ENCODE results near the gene HRCT1.
A peak's percentile ranks its signal among the peaks of the same experiment; 100 is the strongest.

The HRCT1 gene

DNA sequence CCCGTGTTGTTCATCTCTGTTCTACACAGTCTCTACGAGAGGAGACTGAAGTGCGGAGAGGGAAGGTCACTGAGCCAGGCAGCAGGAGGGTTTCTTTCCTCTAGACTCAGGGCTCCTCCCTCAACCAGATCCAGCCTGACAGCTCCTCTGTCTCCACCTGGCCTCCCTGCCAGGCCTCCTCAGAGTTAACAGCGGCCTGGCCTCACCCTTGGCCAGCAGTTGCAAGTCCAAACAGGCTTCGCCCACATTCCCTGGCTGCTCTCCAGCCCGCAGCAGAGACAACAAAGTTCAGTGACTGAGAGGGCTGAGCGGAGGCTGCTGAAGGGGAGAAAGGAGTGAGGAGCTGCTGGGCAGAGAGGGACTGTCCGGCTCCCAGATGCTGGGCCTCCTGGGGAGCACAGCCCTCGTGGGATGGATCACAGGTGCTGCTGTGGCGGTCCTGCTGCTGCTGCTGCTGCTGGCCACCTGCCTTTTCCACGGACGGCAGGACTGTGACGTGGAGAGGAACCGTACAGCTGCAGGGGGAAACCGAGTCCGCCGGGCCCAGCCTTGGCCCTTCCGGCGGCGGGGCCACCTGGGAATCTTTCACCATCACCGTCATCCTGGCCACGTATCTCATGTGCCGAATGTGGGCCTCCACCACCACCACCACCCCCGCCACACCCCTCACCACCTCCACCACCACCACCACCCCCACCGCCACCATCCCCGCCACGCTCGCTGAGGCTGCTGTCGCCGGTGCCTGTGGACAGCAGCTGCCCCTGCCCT, at the start of gene HRCT1:
HRCT1 (plus strand) TSS at position 291 of the 768 bp plus-strand sequence; CDS start at position 377, 86 bp downstream.
- DNase-seq (ENCODE audit: low read depth): peak; percentile 95
- peak within 1 kb of the TSS; percentile 49 for H3K4me3 ChIP-seq (ENCODE audit: low read length)
- TF ChIP-seq, protein P1, sequence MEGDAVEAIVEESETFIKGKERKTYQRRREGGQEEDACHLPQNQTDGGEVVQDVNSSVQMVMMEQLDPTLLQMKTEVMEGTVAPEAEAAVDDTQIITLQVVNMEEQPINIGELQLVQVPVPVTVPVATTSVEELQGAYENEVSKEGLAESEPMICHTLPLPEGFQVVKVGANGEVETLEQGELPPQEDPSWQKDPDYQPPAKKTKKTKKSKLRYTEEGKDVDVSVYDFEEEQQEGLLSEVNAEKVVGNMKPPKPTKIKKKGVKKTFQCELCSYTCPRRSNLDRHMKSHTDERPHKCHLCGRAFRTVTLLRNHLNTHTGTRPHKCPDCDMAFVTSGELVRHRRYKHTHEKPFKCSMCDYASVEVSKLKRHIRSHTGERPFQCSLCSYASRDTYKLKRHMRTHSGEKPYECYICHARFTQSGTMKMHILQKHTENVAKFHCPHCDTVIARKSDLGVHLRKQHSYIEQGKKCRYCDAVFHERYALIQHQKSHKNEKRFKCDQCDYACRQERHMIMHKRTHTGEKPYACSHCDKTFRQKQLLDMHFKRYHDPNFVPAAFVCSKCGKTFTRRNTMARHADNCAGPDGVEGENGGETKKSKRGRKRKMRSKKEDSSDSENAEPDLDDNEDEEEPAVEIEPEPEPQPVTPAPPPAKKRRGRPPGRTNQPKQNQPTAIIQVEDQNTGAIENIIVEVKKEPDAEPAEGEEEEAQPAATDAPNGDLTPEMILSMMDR (conservative IDR thresholded peaks at IDR 0.05; ENCODE audit: low read length): no peak

DNA sequence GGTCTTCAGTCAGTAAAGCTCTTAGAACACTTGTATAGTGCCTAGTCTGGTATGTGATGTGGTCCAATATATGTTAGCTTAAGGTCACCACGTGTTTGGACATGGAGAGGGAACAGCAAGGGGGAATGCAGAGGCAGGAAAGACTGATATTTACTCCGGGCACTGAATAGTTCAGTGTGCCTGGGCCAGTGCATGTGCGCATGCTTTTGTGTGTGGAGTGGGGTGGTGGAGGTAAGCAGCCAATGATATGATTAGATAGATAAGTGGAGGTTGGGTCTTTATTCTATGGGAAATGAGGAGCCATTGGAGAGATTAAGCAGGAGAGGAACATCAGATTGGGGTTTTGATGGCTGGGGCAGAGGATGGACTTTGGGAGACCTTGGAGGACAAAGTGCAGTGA, 49.8 kb upstream of the HRCT1 start:
- DNase-seq (ENCODE audit: low read depth): no peak
- H3K4me3 ChIP-seq (ENCODE audit: low read length): no peak overlapping the region
- TF ChIP-seq, protein P1 (conservative IDR thresholded peaks at IDR 0.05; ENCODE audit: low read length): no peak

DNA sequence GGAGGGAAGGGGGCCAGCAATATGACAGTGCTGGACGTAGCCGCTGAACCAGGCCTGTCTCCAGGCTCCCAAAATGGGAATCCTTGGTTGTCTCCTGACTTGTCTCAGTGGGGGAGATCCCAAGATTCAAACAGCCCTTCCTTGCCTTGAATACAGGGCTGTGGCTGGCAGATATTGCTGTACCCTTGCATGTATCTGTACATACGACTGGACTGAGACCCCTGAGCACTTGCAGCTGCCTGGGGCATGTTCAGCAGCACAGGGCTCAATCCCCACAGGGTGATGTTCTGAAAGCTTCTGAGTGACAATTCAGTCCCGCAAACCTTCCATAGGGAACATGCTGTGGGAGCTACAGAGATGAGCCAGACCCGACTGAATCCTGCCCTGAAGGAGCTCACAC, 49.1 kb upstream of the HRCT1 start:
- no peak overlapping the region for H3K4me3 ChIP-seq (ENCODE audit: low read length)
- TF ChIP-seq, protein P1 (conservative IDR thresholded peaks at IDR 0.05; ENCODE audit: low read length): no peak

DNA sequence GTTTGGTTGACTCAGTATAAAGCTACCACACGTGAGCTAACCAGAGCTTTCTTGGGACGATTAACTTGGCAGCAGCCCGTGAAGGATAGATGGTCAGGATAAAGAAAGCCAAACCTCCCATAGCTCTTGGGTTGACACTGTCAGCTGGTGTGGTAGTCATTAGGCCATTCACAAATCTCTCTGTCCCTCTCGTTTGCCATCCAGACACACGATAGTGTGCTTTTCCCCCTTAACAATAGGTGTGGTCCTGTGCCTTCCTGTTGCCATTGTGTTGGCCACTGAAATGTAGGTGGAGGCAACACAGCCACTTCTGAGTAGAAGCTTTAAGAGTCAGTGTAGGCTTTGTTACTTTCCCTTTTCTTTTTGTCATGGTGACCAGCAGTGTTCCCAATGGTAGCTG, 47.5 kb upstream of the HRCT1 start:
- TF ChIP-seq, protein P1 (conservative IDR thresholded peaks at IDR 0.05; ENCODE audit: low read length): no peak

More for the DNA sequence above, 49.1 kb upstream of the HRCT1 start:
- no peak for DNase-seq (ENCODE audit: low read depth)

DNA sequence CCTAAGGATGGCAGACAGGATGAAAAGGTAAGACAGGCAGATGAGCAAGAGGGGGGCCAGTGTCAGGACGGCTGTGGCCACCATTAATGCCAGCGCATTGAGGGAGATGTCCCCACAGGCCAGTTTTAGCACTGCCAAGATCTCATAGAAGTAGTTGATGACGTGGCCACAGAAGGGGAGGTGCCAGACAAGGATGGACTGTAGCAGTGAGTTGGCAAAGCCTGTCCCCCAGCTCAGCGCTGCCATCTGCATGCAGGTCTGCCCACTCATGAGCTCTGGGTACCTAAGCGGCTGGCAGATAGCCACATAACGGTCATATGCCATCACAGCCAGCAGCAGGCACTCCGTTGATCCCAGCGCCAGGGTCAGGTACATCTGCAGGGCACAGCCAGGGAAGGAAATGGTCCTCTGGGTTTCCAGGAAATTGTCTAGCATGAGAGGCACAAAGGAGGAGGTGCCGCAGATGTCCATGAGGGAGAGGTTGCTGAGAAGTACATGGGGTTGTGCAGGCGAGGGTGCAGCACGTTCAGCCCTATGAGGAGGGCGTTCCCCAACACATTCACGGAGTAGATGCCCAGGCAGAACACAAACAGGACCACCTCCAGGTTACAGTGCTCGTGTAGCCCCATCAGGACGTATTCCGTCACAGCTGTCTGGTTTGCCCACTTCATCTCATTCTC, 46.6 kb upstream of the HRCT1 start:
- TF ChIP-seq, protein P1 (conservative IDR thresholded peaks at IDR 0.05; ENCODE audit: low read length): no peak
- H3K4me3 ChIP-seq (ENCODE audit: low read length): no peak overlapping the region
- DNase-seq (ENCODE audit: low read depth): peak; percentile 20

More for the DNA sequence above, 47.5 kb upstream of the HRCT1 start:
- no peak overlapping the region for H3K4me3 ChIP-seq (ENCODE audit: low read length)
- DNase-seq (ENCODE audit: low read depth): no peak

DNA sequence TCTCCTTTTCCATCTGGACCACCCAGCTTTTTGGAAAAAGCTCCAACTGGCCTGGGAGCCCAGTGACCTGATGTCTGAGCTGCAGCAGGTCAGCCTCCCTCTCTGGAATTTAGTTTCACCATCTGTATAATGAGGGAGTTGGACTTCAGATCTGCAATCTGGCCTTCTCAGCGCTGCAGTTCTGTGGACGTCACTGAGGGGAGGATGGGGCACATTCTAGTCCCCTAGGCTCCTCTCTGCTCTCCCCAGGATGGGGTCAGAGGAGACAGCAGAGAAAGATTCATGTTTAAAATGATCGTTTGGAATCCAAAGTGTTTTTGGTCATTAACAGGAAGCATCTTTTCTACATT, 46.0 kb upstream of the HRCT1 start:
- TF ChIP-seq, protein P1 (conservative IDR thresholded peaks at IDR 0.05; ENCODE audit: low read length): no peak
- peak; percentile 15 for DNase-seq (ENCODE audit: low read depth)
- no peak overlapping the region for H3K4me3 ChIP-seq (ENCODE audit: low read length)
